HCT116 (cell line): ENCODE measurements around the gene INPP5D.

Source experiments
- ATF3 ChIP-seq: IDR thresholded peaks from 2 replicates; pipeline ENCODE4 v1.6.1; 2012
- CBX3 ChIP-seq: IDR thresholded peaks from 2 replicates; pipeline ENCODE4 v1.6.1; 2012; ENCODE audit warnings: low read depth
- CTCF ChIP-seq, 3 experiments: fragments of 200-600 bp in 1 of 3; sonication (generic) in 1 of 3; IDR thresholded peaks in 2 of 3; conservative IDR thresholded peaks in 1 of 3; 2 replicates each; pipeline ENCODE4 v1.5.1; 2012 to 2017; ENCODE audit warnings: low read depth in 2 of 3, low read length in 2 of 3, antibody characterized with exemption in 1 of 3, borderline replicate concordance in 1 of 3, control low read depth in 1 of 3, mild to moderate bottlenecking in 1 of 3, mixed read lengths in 1 of 3, mixed run types in 1 of 3, moderate library complexity in 1 of 3; ENCODE audit not compliant: insufficient read depth in 1 of 3
- EZH2 ChIP-seq: fragments of 200-600 bp; sonication (generic); IDR thresholded peaks from 2 replicates; pipeline ENCODE4 v1.6.1; 2017; ENCODE audit warnings: antibody characterized with exemption, mixed run types
- EZH2phosphoT487 ChIP-seq: fragments of 200-600 bp; IDR thresholded peaks from 2 replicates; pipeline ENCODE4 v1.6.1; 2018; ENCODE audit warnings: antibody characterized with exemption, borderline replicate concordance
- JUND ChIP-seq: IDR thresholded peaks from 2 replicates; pipeline ENCODE4 v1.6.1; 2012
- POLR2A ChIP-seq: IDR thresholded peaks from 2 replicates; pipeline ENCODE4 v1.7.0; 2011; ENCODE audit warnings: borderline replicate concordance; ENCODE audit not compliant: insufficient read depth, insufficient read length; ENCODE audit errors: extremely low read depth
- POLR2AphosphoS5 ChIP-seq: IDR thresholded peaks from 2 replicates; pipeline ENCODE4 v1.6.1; 2011; ENCODE audit warnings: mild to moderate bottlenecking, low read depth, low read length, moderate library complexity
- RAD21 ChIP-seq: IDR thresholded peaks from 2 replicates; pipeline ENCODE4 v1.6.1; 2012; ENCODE audit warnings: low read depth, mild to moderate bottlenecking
- REST ChIP-seq: IDR thresholded peaks from 2 replicates; pipeline ENCODE4 v1.6.1; 2012; ENCODE audit warnings: low read depth
- SP1 ChIP-seq: IDR thresholded peaks from 2 replicates; pipeline ENCODE4 v1.6.1; 2012; ENCODE audit warnings: low read depth
- ZNF274 ChIP-seq: fragments of 200-500 bp; sonication (Bioruptor generic); IDR thresholded peaks from 2 replicates; pipeline ENCODE4 v1.6.1; 2014; ENCODE audit warnings: mild to moderate bottlenecking, low read depth, low read length, inconsistent platforms
- TF ChIP-seq, protein P1 (sequence below): IDR thresholded peaks from 2 replicates; pipeline ENCODE4 v1.6.1; 2012

DNA sequence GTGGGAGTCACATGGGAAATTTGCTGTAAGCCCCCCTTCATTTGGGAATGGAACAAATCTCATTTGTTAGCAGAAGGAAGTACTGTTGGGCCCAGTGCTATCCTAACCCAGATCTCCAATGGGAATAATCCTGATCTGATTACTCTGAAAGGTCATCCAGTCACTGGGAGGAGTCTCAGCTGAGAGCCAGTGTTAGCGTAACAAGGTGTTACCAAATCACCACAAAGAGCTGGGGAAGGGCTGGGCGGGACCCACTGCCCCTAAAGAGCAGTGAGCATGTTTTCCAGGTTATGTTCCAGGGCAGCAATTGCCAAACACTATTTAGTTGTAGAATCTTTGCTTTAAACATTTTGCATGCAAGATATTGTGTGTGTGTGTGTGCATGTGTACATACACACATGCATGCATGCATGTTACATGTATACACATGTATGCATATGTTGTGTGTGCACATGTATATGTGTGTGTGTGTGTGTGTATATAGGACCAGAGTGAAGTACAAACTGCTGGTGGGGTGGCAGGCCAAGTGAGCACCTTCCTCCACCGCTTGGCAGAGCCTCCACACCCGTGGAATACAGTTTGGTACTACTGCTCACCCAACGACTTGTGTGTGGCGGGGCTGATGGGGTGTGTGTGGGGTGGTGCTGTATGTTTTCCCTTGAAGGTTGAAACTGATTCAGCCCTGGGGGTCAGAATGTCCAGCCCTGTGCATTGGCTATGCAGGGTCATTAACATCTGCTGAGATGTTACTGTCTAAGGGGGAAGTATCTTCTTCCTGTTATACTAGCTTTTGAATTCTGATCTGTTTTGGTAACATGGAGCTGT is 15.2 kb downstream of the INPP5D start:
- TF ChIP-seq CTCF (IDR thresholded peaks at IDR 0.05 in 2 of 3, conservative IDR thresholded peaks at IDR 0.05 in 1 of 3; ENCODE audit: borderline replicate concordance in 1 of 3, insufficient read depth in 1 of 3, low read depth in 2 of 3, low read length in 2 of 3): no peak
- no peak for TF ChIP-seq JUND
- no peak for TF ChIP-seq POLR2AphosphoS5
- no peak for TF ChIP-seq RAD21
- TF ChIP-seq, protein P1, sequence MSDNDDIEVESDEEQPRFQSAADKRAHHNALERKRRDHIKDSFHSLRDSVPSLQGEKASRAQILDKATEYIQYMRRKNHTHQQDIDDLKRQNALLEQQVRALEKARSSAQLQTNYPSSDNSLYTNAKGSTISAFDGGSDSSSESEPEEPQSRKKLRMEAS: no peak
- no peak for TF ChIP-seq REST
- no peak for TF ChIP-seq POLR2A
- TF ChIP-seq SP1: no peak
- TF ChIP-seq ZNF274: no peak
- TF ChIP-seq EZH2phosphoT487: no peak
- no peak for TF ChIP-seq CBX3
- TF ChIP-seq EZH2: no peak
- no peak for TF ChIP-seq ATF3
